Fibroblast of lung (primary cell): ENCODE data around the gene DNAH1. TPM values are rescaled to one million over a fixed set of nuclear protein-coding genes. Genes with fewer than 3 reads are reported as not detected.

Experiments used
- DNase-seq, 2 donors: peaks; one replicate each; pipeline versions ENCODE4 v3.0.0 to v3.0.0-alpha.2; 2010; ENCODE audit warnings: low read depth in 2 of 2
- H2AFZ ChIP-seq: 2 replicates; pipeline ENCODE4 v1.5.1; 2012; ENCODE audit warnings: low read length, control low read depth, inconsistent platforms
- H3K27ac ChIP-seq: 2 replicates; pipeline ENCODE4 v1.5.1; 2011; ENCODE audit warnings: low read length, control low read depth; ENCODE audit not compliant: insufficient read depth
- H3K27me3 ChIP-seq: 2 replicates; pipeline ENCODE4 v1.5.1; 2011; ENCODE audit warnings: mild to moderate bottlenecking, low read length; ENCODE audit not compliant: control insufficient read depth, insufficient read depth
- H3K36me3 ChIP-seq: 2 replicates; pipeline ENCODE4 v1.5.1; 2011; ENCODE audit warnings: low read length; ENCODE audit not compliant: control insufficient read depth, insufficient read depth
- H3K4me1 ChIP-seq: 2 replicates; pipeline ENCODE4 v1.5.1; 2011; ENCODE audit warnings: low read length; ENCODE audit not compliant: control insufficient read depth, insufficient read depth; ENCODE audit errors: extremely low read depth
- H3K4me2 ChIP-seq: 2 replicates; pipeline ENCODE4 v1.5.1; 2011; ENCODE audit warnings: low read length, control low read depth; ENCODE audit not compliant: insufficient read depth; ENCODE audit errors: extremely low read depth
- H3K4me3 ChIP-seq, 4 experiments: fragments of 200-600 bp in 1 of 4; sonication (generic) in 1 of 4; replicated peaks in 1 of 4; 2 replicates each; pipeline ENCODE4 v1.5.1; 2011 to 2016; ENCODE audit warnings: low read length in 4 of 4, low read depth in 3 of 4, mild to moderate bottlenecking in 3 of 4, control low read depth in 2 of 4, inconsistent platforms in 1 of 4, mixed read lengths in 1 of 4; ENCODE audit not compliant: insufficient read depth in 1 of 4; ENCODE audit errors: control extremely low read depth in 1 of 4
- H3K79me2 ChIP-seq: 2 replicates; pipeline ENCODE4 v1.5.1; 2012; ENCODE audit warnings: mild to moderate bottlenecking, low read length, inconsistent platforms; ENCODE audit not compliant: control insufficient read depth, insufficient read depth
- H3K9ac ChIP-seq: 2 replicates; pipeline ENCODE4 v1.5.1; 2011; ENCODE audit warnings: mild to moderate bottlenecking, low read length, control low read depth; ENCODE audit not compliant: insufficient read depth
- H3K9me3 ChIP-seq: 2 replicates; pipeline ENCODE4 v1.5.1; 2012; ENCODE audit warnings: low read depth, low read length; ENCODE audit not compliant: control insufficient read depth, insufficient read depth
- H4K20me1 ChIP-seq: 2 replicates; pipeline ENCODE4 v1.5.1; 2011; ENCODE audit warnings: low read length; ENCODE audit not compliant: control insufficient read depth, insufficient read depth; ENCODE audit errors: extremely low read depth
- EZH2 ChIP-seq: IDR thresholded peaks from 2 replicates; pipeline ENCODE4 v1.5.1; 2012; ENCODE audit warnings: low read length, control low read depth, mild to moderate bottlenecking; ENCODE audit errors: missing control alignments
- polyA plus RNA-seq, 2 donors: library from polyadenylated mRNA; depleted of rRNA in 1 of 2; stranded (reverse) in 1 of 2; unstranded in 1 of 2; fragments of >200 nt; gene quantifications; 2 replicates each; pipeline ENCODE4 v1.2.1, GENCODE V29; 2011 to 2012; ENCODE audit warnings: missing spikeins in 1 of 2
- total RNA-seq: library from RNA; depleted of rRNA; stranded (reverse); fragments of >200 nt; gene quantifications from 2 replicates; pipeline ENCODE4 v1.2.1, GENCODE V29; 2014
- TF ChIP-seq, protein P1 (sequence below), 2 donors: IDR thresholded peaks in 1 of 2; conservative IDR thresholded peaks in 1 of 2; 1 replicate in 1 of 2; 2 replicates in 1 of 2; pipeline ENCODE4 v1.5.1; 2011 to 2012; ENCODE audit warnings: low read length in 2 of 2, control low read depth in 1 of 2, inconsistent platforms in 1 of 2, low read depth in 1 of 2, mild to moderate bottlenecking in 1 of 2

Gene DNAH1
- total and polyA plus RNA-seq, 2 donors (not counting 1 experiment from before 2014, with no cell fraction given): 1.9 to 3.0 TPM

DNA sequence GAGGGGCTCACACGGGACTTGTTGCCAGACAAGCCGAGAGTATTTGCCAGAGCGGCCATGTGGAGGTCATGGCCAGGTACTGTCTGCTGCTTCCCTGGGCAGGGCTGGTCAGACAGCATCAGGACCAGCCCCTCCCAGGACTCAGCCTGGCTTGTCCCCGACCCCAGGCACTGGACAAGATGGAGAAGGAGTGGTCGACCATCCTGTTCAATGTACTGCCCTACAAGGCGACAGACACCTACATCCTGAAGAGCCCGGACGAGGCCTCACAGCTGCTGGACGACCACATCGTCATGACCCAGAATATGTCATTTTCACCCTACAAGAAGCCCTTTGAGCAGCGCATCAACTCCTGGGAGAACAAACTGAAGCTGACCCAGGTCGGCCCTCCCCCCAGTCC, 38.6 kb downstream of the DNAH1 start:
- TF ChIP-seq, protein P1, sequence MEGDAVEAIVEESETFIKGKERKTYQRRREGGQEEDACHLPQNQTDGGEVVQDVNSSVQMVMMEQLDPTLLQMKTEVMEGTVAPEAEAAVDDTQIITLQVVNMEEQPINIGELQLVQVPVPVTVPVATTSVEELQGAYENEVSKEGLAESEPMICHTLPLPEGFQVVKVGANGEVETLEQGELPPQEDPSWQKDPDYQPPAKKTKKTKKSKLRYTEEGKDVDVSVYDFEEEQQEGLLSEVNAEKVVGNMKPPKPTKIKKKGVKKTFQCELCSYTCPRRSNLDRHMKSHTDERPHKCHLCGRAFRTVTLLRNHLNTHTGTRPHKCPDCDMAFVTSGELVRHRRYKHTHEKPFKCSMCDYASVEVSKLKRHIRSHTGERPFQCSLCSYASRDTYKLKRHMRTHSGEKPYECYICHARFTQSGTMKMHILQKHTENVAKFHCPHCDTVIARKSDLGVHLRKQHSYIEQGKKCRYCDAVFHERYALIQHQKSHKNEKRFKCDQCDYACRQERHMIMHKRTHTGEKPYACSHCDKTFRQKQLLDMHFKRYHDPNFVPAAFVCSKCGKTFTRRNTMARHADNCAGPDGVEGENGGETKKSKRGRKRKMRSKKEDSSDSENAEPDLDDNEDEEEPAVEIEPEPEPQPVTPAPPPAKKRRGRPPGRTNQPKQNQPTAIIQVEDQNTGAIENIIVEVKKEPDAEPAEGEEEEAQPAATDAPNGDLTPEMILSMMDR (conservative IDR thresholded peaks at IDR 0.05 in 1 of 2, IDR thresholded peaks at IDR 0.05 in 1 of 2; ENCODE audit: low read depth in 1 of 2, low read length in 2 of 2): no peak
- TF ChIP-seq EZH2: no peak
- Histone ChIP-seq H3K9me3 (no peaks in the 10 kb centered on the region), H3K9ac (no peak overlapping the region), H2AFZ (no peak overlapping the region), H3K27me3 (no peaks in the 10 kb centered on the region), H4K20me1 (no peaks in the 10 kb centered on the region), H3K4me2 (no peak overlapping the region), H3K79me2 (no peaks in the 10 kb centered on the region), H3K4me1 (no peaks in the 10 kb centered on the region), H3K27ac (no peak overlapping the region), H3K4me3 (no peak overlapping the region), H3K36me3 (no peaks in the 10 kb centered on the region)
- DNase-seq: no peak

DNA sequence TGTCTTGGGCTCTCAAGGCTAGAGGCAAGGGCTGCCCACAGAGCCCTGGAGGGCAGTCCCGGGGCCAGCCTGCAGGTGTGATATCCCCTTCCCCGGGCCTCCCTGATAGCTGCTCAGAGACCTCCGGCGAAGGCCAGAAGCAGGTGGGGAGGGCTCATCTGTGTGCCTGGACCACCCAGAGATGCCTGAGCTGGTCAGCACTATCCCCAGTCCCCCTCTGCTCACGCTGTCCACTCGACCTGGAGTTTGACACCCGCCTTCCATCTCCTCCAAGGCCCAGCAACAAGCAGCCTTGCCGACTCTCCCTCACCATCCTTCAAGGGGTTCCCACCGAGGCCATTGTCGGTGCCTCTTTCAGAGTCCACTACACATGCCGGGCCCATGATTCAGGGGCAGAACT, 39.4 kb downstream of the DNAH1 start:
- no peaks in the 10 kb centered on the region for H4K20me1 ChIP-seq
- H3K79me2 ChIP-seq: no peaks in the 10 kb centered on the region
- TF ChIP-seq, protein P1 (conservative IDR thresholded peaks at IDR 0.05 in 1 of 2, IDR thresholded peaks at IDR 0.05 in 1 of 2; ENCODE audit: low read depth in 1 of 2, low read length in 2 of 2): no peak
- TF ChIP-seq EZH2: no peak
- no peaks in the 10 kb centered on the region for H3K36me3 ChIP-seq
- no peak for DNase-seq
- no peak overlapping the region for H3K27ac ChIP-seq
- H3K9me3 ChIP-seq: no peaks in the 10 kb centered on the region
- no peaks in the 10 kb centered on the region for H3K4me1 ChIP-seq
- H3K9ac ChIP-seq: no peak overlapping the region
- no peak overlapping the region for H2AFZ ChIP-seq
- no peaks in the 10 kb centered on the region for H3K27me3 ChIP-seq
- H3K4me2 ChIP-seq: no peak overlapping the region
- H3K4me3 ChIP-seq: no peak overlapping the region

DNA sequence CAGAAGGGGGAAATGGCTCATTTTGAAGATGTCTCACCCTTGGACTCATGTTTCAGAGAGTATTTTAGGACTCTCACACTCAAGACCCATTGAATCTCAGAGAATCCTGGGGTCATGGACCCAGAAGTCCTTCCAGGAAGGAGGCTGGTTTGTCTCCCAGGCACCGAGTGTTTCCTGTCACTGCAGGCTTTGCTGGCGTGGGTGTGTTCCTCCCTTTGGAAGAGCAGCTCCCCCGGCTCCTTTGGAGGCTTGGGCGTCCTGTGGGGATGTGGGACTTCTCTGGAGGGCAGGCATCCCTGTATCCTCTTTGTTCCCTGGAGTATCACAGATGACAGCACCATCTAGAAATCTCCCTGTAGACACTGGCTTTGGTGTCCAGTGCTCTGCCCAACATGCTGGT, 40.0 kb downstream of the DNAH1 start:
- H3K9ac ChIP-seq: no peak overlapping the region
- H3K27me3 ChIP-seq: no peaks in the 10 kb centered on the region
- H3K4me2 ChIP-seq: no peak overlapping the region
- no peaks in the 10 kb centered on the region for H3K4me1 ChIP-seq
- no peaks in the 10 kb centered on the region for H3K79me2 ChIP-seq
- H3K9me3 ChIP-seq: no peaks in the 10 kb centered on the region
- no peak for TF ChIP-seq EZH2
- TF ChIP-seq, protein P1 (conservative IDR thresholded peaks at IDR 0.05 in 1 of 2, IDR thresholded peaks at IDR 0.05 in 1 of 2; ENCODE audit: low read depth in 1 of 2, low read length in 2 of 2): no peak
- no peak overlapping the region for H3K27ac ChIP-seq
- DNase-seq: no peak
- H3K36me3 ChIP-seq: no peaks in the 10 kb centered on the region
- no peak overlapping the region for H2AFZ ChIP-seq
- no peak overlapping the region for H3K4me3 ChIP-seq
- H4K20me1 ChIP-seq: no peaks in the 10 kb centered on the region
